Prostate gland (tissue), 2 donors: Measurements from ENCODE around the gene UBE2R2. TPM values are rescaled to one million over a fixed set of nuclear protein-coding genes. Genes with fewer than 3 reads are reported as not detected.

ENCODE experiments used
- DNase-seq: peaks from one replicate; pipeline ENCODE4 v3.0.0-alpha.2; 2019; ENCODE audit warnings: low spot score
- H3K27ac ChIP-seq, 2 donors: fragments of 200-600 bp; sonication (generic); 2 replicates each; pipeline ENCODE4 v1.5.1; 2017 to 2019
- H3K27me3 ChIP-seq: fragments of 200-600 bp; sonication (generic); replicated peaks from 2 replicates; pipeline ENCODE4 v1.5.1; 2019; ENCODE audit not compliant: insufficient read depth
- H3K36me3 ChIP-seq, 2 donors: fragments of 200-600 bp; sonication (generic); 1 replicate in 1 of 2; 2 replicates in 1 of 2; pipeline versions ENCODE4 v1.5.1 to v1.8.1; 2017 to 2019
- H3K4me1 ChIP-seq: fragments of 200-600 bp; sonication (generic); replicated peaks from 2 replicates; pipeline ENCODE4 v1.5.1; 2019
- H3K4me3 ChIP-seq, 2 donors: fragments of 200-600 bp; sonication (generic); 2 replicates each; pipeline ENCODE4 v1.5.1; 2017 to 2019
- H3K9me3 ChIP-seq: fragments of 200-600 bp; sonication (generic); 2 replicates; pipeline ENCODE4 v1.5.1; 2017
- CTCF ChIP-seq, 4 experiments: fragments of 200-600 bp in 2 of 4; fragments of 450-650 bp in 2 of 4; sonication (generic) in 2 of 4; IDR thresholded peaks; 1 replicate in 3 of 4; 2 replicates in 1 of 4; pipeline ENCODE4 v1.5.1; 2016 to 2019; ENCODE audit warnings: antibody characterized with exemption in 4 of 4, mild to moderate bottlenecking in 2 of 4, moderate library complexity in 2 of 4
- POLR2A ChIP-seq: fragments of 450-650 bp; IDR thresholded peaks from one replicate; pipeline ENCODE4 v1.6.1; 2016; ENCODE audit warnings: antibody characterized with exemption, mild to moderate bottlenecking
- POLR2AphosphoS5 ChIP-seq: sonication (generic); formaldehyde crosslinking; IDR thresholded peaks from one replicate; pipeline ENCODE4 v1.6.1; 2017; ENCODE audit warnings: antibody characterized with exemption
- WGBS: methylation state at CpG from one replicate; pipeline ENCODE4 v1.1.5; 2018; 5-methylcytosine and 5-hydroxymethylcytosine counted together
- intact Hi-C: fragments of 100-400 bp; cut with DNase I; formaldehyde crosslinking; loops from one replicate; pipeline ENCODE4 v1.14.2; 2022
- total RNA-seq, 2 donors: library from RNA; depleted of rRNA; stranded (reverse); fragments of >200 nt; gene quantifications; one replicate each; pipeline ENCODE4 v1.1.0, GENCODE V29; 2016

Gene UBE2R2
- total RNA-seq, 2 donors from 2014 or later, result 25.6 to 42.7 TPM

GRCh38 chr9:33926746-33927485 is 110.0 kb downstream of the UBE2R2 start:
- intact Hi-C loops, result loop anchor here (10.0 kb wide), 2 partner anchors 98 to 112 kb away; partner anchors contain the start of gene UBE2R2
- Histone ChIP-seq H3K9me3 (no peaks in the 10 kb centered on the region), H3K36me3 (peaks cover 6 to 17% of the 10 kb centered on the region in 2 donors)

GRCh38 chr9:33927694-33928093 is 110.7 kb downstream of the UBE2R2 start:
- Histone ChIP-seq H3K27me3 (no peaks in the 10 kb centered on the region), H3K4me3 (no peak overlapping the region), H3K36me3 (peaks cover 0 to 17% of the 10 kb centered on the region in 2 donors), H3K4me1 (no peaks in the 10 kb centered on the region), H3K27ac (no peak overlapping the region), H3K9me3 (no peaks in the 10 kb centered on the region)
- DNase-seq, result no peak
- 92% methylated on average over 15 of the region's 15 CpGs for WGBS
- TF ChIP-seq POLR2A (no peak), CTCF (IDR thresholded peaks at IDR 0.05) (no peak), POLR2AphosphoS5 (no peak)
- intact Hi-C loops, result loop anchor here (10.0 kb wide), 2 partner anchors 97 to 113 kb away; partner anchors contain the start of gene UBE2R2

More at GRCh38 chr9:33926746-33927485, 110.0 kb downstream of the UBE2R2 start:
- no peaks in the 10 kb centered on the region for H3K27me3 ChIP-seq
- no peak overlapping the region for H3K27ac ChIP-seq
- WGBS, result 91% methylated on average over 16 of the region's 17 CpGs
- no peak for DNase-seq
- no peak overlapping the region for H3K4me3 ChIP-seq
- no peaks in the 10 kb centered on the region for H3K4me1 ChIP-seq
- TF ChIP-seq POLR2A (no peak), CTCF (IDR thresholded peaks at IDR 0.05) (no peak), POLR2AphosphoS5 (no peak)

- no peaks in the 10 kb centered on the region for H3K27me3 ChIP-seq
- no peak for TF ChIP-seq POLR2A
- no peak for TF ChIP-seq CTCF (IDR thresholded peaks at IDR 0.05)
- TF ChIP-seq POLR2AphosphoS5, result no peak
- no peak for DNase-seq
- intact Hi-C loops, result no loop called here
- no peaks in the 10 kb centered on the region for H3K4me1 ChIP-seq
- no peaks in the 10 kb centered on the region for H3K9me3 ChIP-seq
- 76% methylated on average over 3 of the region's 3 CpGs for WGBS
- H3K4me3 ChIP-seq, result no peak overlapping the region
- H3K27ac ChIP-seq, result no peak overlapping the region
- H3K36me3 ChIP-seq, result peaks cover 0 to 9% of the 10 kb centered on the region in 2 donors
Observed at GRCh38 chr9:33931326-33931725, 114.4 kb downstream of the UBE2R2 start.

- DNase-seq, result no peak
- TF ChIP-seq POLR2AphosphoS5 (no peak), CTCF (IDR thresholded peaks at IDR 0.05) (no peak), POLR2A (no peak)
- intact Hi-C loops, result no loop called here
- WGBS, result 91% methylated on average over 20 of the region's 20 CpGs
- Histone ChIP-seq H3K4me1 (no peaks in the 10 kb centered on the region), H3K27me3 (no peaks in the 10 kb centered on the region), H3K36me3 (no peaks in the 10 kb centered on the region), H3K27ac (no peak overlapping the region), H3K4me3 (no peak overlapping the region), H3K9me3 (no peaks in the 10 kb centered on the region)
Observed at GRCh38 chr9:33932078-33932807, 115.3 kb downstream of the UBE2R2 start.
